Measurements from ENCODE around the gene ZCCHC10.
"Not testable (repeated sequence)": the region's sequence is repeated elsewhere in the genome, so short reads cannot be mapped to it uniquely, and the experiment has no call there.

The ZCCHC10 gene

DNA sequence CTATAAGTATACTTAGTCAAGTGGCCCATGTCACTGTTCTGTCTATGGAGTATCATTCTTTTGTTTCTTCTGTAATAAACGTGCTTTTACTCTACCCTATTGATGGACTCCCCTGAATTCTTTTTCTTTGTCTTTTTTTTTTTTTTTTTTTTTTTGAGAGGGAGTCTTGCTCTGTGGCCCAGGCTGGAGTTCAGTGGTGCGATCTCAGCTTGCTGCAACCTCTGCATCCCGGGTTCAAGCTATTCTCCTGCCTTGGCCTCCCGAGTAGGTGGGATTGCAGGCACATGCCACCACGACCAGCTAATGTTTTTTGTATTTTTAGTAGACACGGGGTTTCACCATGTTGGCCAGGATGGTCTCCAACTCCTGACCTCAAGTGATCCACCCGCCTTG is 53.9 kb downstream of the ZCCHC10 start:
- not testable (repeated sequence) for DNase-seq

DNA sequence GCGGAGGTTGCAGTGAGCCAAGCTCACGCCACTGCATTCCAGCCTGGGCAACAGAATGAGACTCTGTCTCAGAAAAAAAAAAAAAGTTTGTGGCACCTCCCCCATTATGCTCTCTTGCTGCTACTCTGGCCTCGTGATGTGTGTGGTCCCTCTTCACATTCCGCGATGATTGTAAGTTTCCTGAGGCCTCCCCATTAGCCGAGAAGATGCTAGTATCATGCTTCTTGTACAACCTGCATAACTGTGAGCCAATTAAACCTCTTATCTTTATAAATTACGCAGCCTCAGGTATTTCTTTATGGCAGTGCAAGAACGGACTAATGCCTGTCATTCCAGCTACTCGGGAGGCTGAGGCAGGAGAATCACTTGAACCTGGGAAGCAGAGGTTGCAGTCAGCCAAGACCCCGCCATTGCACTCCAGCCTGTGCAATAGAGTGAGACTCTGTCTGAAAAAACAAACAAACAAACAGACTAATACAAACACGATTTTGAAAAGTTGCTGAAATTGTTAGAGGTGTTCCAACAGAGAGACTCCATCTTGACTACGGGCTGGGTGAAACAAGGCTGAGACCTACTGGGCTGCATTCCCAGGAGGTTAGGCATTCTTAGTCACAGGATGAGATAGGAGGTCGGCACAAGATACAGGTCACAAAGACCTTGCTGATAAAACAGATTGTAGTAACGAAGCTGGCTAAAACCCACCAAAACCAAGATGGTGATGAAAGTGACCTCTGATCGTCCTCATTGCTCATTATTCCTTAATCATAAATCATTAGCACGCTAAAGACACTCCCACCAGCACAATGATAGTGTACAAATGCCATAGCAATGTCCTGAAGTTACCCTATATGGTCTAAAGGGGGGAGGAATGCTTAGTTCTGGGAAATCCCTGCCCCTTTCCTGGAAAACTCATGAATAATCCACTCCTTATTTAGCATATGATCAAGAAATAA is 54.6 kb downstream of the ZCCHC10 start:
- DNase-seq = no peak

DNA sequence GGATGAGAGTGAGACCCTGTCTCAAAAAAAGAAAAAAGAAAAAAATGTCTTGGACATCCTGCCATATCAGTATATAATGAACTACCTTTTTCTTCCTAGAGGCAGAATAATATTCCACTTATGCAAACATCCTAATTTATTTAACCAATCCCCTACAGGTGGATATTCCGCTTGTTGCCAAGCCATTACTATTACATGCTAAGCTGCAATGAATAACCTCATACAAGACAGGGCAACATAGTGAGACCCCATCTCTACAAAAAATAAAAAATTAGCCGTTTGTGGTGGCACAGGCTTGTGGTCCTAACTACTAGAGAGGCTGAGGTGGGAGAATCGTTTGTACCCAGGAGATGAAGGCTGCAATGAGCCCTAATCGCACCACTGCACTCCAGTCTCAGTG is 61.2 kb downstream of the ZCCHC10 start:
- no peak for DNase-seq

DNA sequence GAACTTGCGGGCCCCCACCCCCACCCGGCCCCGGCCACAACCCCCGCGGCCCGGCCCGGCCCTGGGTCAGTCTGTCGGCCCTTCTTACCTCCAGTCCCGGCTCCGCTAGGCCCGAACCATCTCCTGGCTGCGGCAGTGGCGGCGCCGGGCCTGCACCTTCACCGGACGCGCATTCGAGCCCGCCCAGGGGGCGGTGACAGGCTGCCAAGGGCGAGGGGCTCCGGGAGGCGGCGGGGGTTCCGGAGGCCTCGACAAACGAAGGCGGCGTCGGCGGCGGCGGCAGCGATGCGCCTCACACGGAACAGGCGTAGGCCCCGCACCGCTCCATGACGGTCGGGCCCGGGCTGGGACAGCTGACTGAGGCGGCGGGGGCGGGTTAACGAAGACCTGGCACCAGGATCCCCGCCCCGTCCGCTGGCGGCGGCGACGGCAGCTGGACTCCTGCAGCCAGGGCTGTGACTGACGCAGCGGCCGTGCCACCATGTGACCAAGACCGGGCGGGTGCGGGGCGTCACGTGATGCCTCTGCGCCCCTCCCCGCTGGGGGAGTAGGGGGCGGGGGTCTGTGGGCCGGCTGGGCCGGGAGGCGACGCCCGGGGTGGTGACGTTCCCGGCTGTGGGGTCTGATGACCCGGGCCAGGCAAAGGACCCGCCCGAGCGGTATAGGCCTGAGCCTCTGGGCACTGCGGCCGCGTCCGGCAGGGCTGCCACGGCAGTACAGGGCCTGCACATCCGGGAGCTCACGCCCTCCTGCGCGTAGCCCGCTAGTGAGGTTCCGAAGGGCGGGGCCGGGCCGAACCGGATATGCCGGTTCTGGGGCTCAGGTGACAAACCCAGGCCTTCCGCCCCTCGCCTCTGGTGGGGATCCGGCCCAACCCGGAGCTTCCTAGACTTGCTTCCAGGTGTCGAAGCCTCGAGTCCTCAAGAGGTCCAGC is 62.9 kb downstream of the ZCCHC10 start, which contains the start of gene AFF4:
TSS of gene AFF4 (minus strand) at position 464 of the 934 bp plus-strand sequence. CDS start 26,445 bp downstream, outside the sequence.
- peak; percentile 90 for DNase-seq

DNA sequence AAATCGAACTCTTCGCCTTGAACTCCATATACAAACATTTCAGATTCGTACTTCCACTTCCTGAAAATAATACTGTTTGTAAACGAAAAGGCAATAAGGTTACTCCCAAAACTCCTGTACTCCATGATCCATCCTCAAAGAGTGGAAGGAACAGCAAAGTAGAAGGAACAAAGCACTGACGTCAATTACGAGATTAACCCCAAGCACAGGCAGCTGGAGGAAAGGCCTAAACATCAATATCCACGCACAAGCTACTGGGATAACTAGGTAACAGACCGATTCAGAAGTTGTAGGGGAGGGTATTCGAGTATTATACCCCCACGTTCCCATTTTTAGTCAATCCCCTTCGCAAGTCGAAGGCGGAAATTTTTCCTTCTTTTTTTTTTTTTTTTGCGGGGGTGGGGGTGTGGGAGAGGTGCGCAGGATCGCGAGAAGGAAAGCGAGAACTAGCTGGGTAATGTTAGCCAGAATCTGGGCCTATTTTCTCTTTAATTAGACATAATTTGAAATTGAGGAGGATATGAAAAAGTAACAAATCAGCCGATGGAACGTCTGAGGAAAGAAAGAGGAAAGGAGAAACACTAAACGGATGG is 63.8 kb downstream of the ZCCHC10 start:
- DNase-seq = peak; percentile 16

DNA sequence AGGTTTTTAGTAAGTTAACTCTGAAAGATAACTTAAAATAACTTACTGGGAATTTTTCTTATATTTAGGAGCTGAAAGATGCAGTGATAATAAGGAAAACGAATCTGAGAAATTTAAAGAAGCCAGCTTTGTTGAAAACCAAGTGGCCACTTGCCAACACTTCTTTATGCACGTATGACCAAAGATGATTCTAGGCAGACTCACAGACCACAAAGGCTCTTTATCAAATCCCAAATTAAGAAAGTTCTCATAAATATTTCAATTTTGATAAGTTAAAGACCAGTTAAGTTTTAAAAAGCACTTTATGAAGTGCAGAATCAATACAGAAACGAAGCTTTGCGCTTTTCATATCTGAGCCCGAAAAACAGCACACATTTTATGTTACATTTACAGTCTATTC is 64.5 kb downstream of the ZCCHC10 start:
- DNase-seq = no peak

DNA sequence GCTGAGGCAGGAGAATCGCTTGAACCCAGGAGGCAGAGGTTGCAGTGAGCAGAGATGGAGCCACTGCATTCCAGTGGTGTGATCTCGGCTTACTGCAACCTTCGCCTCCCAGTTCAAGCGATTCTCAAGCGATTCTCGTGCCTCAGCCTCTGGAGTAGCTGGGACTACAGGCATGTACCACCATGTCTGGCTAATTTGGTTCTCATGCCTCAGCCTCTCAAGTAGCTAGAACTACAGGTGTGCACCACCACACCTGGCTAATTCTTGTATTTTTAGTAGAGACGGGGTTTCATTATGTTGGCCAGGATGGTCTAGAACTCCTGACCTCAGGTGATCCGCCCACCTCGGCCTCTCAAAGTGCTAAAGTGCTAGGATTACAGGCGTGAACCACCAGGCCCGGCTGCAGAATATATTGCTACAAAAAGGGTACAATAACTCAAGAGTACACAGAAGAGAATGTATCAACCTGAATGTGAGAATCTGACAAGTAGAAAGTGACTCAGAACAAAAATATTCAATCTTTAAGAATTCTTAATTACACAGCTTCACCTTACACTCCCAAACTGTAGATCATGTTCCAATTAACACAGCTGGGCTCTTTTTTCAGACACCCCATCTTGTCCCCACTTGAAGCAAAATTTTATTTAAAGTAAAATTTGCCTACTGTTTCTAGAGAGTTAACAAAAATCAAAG is 65.1 kb downstream of the ZCCHC10 start:
- DNase-seq = not testable (repeated sequence)

GRCh38 chr5:132956166-132956799 is 70.1 kb downstream of the ZCCHC10 start:
- DNase-seq = not testable (repeated sequence)

DNA sequence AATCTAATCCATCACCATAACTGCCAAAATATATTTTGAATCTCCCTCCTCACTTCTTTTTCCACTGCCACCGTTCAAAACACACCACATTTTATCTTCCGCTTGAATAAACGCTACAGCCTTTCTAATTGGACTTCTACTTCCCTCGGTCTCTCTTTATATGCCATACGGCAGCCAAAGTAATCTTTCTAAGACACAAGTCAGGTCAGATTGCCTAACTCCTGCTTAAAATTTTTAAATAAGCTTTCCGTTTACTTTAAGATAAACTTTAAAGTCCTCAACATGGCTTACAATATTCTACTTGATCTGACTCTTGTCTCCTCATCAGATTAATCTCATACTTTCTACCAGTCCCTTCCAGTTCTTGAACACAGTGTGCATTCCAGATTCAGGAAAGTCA is 72.6 kb downstream of the ZCCHC10 start:
- DNase-seq = no peak

GRCh38 chr5:132952829-132953228 is 73.5 kb downstream of the ZCCHC10 start:
- DNase-seq = no peak

DNA sequence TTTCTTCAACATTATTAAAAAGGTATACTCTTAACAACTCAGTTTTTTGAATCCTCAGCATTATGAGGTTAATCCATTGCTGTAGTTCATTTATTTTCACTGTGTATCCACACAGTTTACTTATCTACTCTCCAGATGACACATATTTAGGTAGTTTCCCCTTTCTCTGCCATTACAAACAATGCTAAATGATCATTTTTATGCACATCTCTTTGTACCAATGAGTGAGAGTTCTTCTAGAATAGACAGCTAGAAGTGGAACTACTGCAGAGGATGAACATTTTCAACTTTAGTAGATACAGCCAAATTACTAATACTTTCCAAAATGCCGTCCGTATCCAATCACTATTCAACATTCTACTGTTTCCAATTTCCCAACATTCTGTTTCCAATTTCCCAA is 74.5 kb downstream of the ZCCHC10 start:
- no peak for DNase-seq

DNA sequence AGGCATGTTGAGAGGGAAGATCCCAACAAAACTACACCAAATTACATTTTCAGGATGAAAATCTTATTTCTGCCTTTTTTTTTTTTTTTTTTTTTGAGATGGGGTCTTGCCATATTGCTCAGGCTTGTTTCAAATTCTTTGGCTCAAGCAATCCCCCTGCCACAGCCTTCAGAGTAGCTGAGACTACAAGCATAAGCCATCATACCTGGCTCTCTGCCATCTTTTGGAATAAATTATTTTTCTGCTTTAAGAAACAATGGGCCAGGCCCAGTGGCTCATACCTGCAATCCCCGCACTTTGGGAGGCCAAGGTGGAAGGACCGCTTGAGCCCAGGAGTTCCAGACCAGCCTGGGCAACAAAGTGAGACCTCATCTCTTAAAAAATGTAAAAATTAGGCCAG is 77.2 kb downstream of the ZCCHC10 start:
- DNase-seq = no peak

GRCh38 chr5:132947671-132948070 is 78.7 kb downstream of the ZCCHC10 start:
- DNase-seq = no peak

All from MV-4-11 (cell line).